GM06990 (cell line): ENCODE data around the gene NR2F6.

Source experiments
- DNase-seq: peaks from one replicate; pipeline ENCODE4 v3.0.0-alpha.2; 2011; ENCODE audit not compliant: insufficient read length; ENCODE audit errors: extremely low read depth
- H3K27me3 ChIP-seq: replicated peaks from 2 replicates; pipeline ENCODE4 v1.6.0; 2011; ENCODE audit warnings: low read length; ENCODE audit not compliant: control insufficient read depth, insufficient read depth
- H3K36me3 ChIP-seq: 2 replicates; pipeline ENCODE4 v1.5.1; 2011; ENCODE audit warnings: low read length; ENCODE audit not compliant: control insufficient read depth, insufficient read depth
- H3K4me3 ChIP-seq: replicated peaks from 2 replicates; pipeline ENCODE4 v1.5.1; 2011; ENCODE audit warnings: low read depth, mild to moderate bottlenecking, control low read depth, low read length
- CTCF ChIP-seq: IDR thresholded peaks from 2 replicates; pipeline ENCODE4 v1.5.1; 2011; ENCODE audit warnings: low read length, control low read depth, mild to moderate bottlenecking, inconsistent platforms; ENCODE audit not compliant: insufficient read depth, poor library complexity, severe bottlenecking

Gene NR2F6

GRCh38 chr19:17185590-17185989 is 60.1 kb downstream of the NR2F6 start:
- peaks cover 41% of the 10 kb centered on the region for H3K36me3 ChIP-seq
- H3K4me3 ChIP-seq = no peak overlapping the region
- no peaks in the 10 kb centered on the region for H3K27me3 ChIP-seq
- no peak for DNase-seq
- no peak for TF ChIP-seq CTCF

DNA sequence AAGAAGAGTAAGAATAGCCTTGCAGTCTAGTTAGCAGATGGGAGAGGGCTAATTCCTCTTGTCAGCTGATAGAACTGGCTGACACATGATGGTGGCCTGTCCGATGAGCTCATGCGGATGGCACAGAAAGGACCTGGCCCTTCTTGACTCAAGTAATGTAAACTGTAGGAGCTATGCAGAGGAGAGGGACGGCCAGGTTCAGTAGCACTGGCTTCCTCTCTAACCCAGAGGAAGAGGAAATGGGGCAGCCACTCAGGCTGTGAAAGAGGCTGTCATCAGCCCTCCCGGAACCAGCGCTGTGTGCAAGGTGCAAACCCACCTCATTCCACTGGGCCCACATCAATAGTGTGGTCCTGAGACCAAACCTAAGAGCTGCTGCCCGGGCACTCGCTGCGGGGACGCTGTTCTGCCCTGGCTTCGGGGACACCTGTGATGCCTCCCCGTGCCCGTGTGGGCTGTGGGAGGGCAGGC is 61.3 kb downstream of the NR2F6 start:
- H3K4me3 ChIP-seq = no peak overlapping the region
- no peak for TF ChIP-seq CTCF
- peaks cover 39% of the 10 kb centered on the region for H3K36me3 ChIP-seq
- no peak for DNase-seq
- no peaks in the 10 kb centered on the region for H3K27me3 ChIP-seq

DNA sequence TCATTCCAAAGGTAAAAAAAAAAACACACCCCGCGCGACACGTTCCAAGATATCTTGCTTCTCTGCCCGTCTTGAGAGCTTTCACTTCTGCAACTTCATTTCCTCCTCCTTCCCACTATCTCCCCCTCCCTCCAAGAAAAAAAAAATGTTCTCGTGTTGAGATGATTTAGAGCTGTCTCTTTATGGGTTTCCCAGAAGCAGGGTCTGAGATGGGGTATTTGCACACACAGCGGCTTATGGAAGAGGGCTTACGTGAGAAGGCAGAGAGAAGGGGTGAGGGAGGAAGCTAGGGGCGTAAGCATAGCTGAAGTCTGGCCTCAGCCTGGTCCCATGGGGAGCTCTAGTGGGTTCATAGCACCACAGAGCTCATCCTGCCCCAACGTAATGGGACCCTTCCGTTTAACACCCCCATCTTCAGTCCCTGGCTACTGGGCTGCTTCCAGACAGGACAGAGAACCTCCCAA is 61.8 kb downstream of the NR2F6 start:
- Histone ChIP-seq H3K27me3 (no peaks in the 10 kb centered on the region), H3K4me3 (no peak overlapping the region), H3K36me3 (peaks cover 35% of the 10 kb centered on the region)
- no peak for TF ChIP-seq CTCF
- DNase-seq = no peak

- no peak for DNase-seq
- Histone ChIP-seq H3K36me3 (peaks cover 35% of the 10 kb centered on the region), H3K27me3 (no peaks in the 10 kb centered on the region), H3K4me3 (no peak overlapping the region)
- TF ChIP-seq CTCF = peak; percentile 39
These were observed 62.4 kb downstream of the NR2F6 start for GRCh38 chr19:17183271-17183761.
